ENCODE data around the gene NBEAL2. TPM values are rescaled to one million over a fixed set of nuclear protein-coding genes. Genes with fewer than 3 reads are reported as not detected.

The NBEAL2 gene
- total RNA-seq, 4 donors from 2014 or later = 12.3 to 23.2 (median 20.4) TPM

DNA sequence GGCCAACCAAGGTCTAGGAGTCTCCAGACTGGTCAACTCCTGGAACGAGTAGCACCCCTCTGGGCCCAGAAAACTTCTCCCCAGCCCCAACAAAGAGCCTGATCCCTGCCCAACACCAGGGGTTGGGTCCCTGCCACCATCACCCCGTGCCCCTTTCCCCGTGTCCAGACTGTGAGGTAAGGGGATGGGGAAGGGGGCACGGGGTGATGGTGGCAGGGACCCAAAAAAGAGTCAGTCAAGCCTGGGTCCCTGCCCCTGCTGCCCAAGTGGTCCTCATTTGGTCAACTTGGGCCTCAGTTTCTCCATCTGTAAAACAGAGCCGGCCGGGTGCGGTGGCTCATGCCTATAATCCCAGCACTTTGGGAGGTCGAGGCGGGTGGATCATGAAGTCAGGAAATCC lies 1.1 kb upstream of the NBEAL2 start:
- WGBS, 2 donors (ENCODE audit: low coverage in 1 of 2) = 77 to 100% methylated on average over 1 to 3 of the region's 9 CpGs
- Histone ChIP-seq H3K4me1 (peaks cover 0 to 68% (median 37%) of the 10 kb centered on the region in 3 donors), H3K27ac (peak overlapping the region in 3 of 4 donors; percentile 88 to 97 (median 89)), H3K36me3 (no peaks in the 10 kb centered on the region), H3K27me3 (no peaks in the 10 kb centered on the region), H3K9me3 (no peaks in the 10 kb centered on the region), H3K4me3 (peak overlapping the region in 1 of 2 donors; percentile 73)
- no peak for TF ChIP-seq POLR2A (IDR thresholded peaks at IDR 0.05)
- TF ChIP-seq, protein P1, sequence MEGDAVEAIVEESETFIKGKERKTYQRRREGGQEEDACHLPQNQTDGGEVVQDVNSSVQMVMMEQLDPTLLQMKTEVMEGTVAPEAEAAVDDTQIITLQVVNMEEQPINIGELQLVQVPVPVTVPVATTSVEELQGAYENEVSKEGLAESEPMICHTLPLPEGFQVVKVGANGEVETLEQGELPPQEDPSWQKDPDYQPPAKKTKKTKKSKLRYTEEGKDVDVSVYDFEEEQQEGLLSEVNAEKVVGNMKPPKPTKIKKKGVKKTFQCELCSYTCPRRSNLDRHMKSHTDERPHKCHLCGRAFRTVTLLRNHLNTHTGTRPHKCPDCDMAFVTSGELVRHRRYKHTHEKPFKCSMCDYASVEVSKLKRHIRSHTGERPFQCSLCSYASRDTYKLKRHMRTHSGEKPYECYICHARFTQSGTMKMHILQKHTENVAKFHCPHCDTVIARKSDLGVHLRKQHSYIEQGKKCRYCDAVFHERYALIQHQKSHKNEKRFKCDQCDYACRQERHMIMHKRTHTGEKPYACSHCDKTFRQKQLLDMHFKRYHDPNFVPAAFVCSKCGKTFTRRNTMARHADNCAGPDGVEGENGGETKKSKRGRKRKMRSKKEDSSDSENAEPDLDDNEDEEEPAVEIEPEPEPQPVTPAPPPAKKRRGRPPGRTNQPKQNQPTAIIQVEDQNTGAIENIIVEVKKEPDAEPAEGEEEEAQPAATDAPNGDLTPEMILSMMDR (IDR thresholded peaks at IDR 0.05) = no peak
- TF ChIP-seq POLR2AphosphoS5 (IDR thresholded peaks at IDR 0.05) = no peak
- TF ChIP-seq EP300 (IDR thresholded peaks at IDR 0.05) = no peak
- no peak for ATAC-seq

DNA sequence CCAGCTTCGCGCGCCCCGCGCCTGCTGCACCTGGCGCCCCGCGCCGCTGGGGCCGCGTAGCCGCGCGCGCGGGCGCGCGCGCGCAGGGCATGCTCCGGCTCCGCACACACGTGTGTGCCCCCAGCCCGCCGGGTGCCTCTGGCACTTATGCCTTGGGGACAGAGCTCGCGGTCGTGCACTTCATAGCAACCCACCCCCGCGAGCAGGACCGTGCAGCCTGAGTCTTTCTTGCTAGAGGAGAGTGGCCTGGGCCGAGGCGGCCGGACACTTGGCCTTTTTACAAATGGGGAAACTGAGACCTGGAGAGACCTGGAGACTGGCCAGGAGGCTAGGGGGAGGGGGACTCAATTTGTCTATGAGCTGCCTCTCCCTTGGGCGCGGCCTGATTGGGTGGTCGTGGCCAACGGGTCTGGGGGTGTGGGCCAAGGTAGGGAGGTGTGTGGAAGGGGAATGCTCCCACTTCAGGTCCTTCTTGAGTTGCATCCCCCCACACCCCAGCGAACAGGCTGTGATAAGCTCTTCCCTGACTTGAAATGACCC lies 562 bp downstream of the NBEAL2 start:
- H3K27me3 ChIP-seq = no peaks in the 10 kb centered on the region
- H3K4me3 ChIP-seq = peak overlapping the region; percentile 73 to 80
- H3K4me1 ChIP-seq = peaks cover 0 to 52% (median 28%) of the 10 kb centered on the region in 3 donors
- H3K9me3 ChIP-seq = no peaks in the 10 kb centered on the region
- H3K36me3 ChIP-seq = no peaks in the 10 kb centered on the region
- WGBS, 2 donors (ENCODE audit: low coverage in 1 of 2) = 8% methylated on average over 4 of the region's 40 CpGs; no CpG with 5 or more reads in 1 of the 2 donors
- TF ChIP-seq EP300 (IDR thresholded peaks at IDR 0.05) (no peak), POLR2A (IDR thresholded peaks at IDR 0.05) (no peak), POLR2AphosphoS5 (IDR thresholded peaks at IDR 0.05) (no peak)
- TF ChIP-seq, protein P1 (IDR thresholded peaks at IDR 0.05) = no peak
- ATAC-seq = no peak
- H3K27ac ChIP-seq = peak overlapping the region in 3 of 4 donors; percentile 88 to 97 (median 89)

DNA sequence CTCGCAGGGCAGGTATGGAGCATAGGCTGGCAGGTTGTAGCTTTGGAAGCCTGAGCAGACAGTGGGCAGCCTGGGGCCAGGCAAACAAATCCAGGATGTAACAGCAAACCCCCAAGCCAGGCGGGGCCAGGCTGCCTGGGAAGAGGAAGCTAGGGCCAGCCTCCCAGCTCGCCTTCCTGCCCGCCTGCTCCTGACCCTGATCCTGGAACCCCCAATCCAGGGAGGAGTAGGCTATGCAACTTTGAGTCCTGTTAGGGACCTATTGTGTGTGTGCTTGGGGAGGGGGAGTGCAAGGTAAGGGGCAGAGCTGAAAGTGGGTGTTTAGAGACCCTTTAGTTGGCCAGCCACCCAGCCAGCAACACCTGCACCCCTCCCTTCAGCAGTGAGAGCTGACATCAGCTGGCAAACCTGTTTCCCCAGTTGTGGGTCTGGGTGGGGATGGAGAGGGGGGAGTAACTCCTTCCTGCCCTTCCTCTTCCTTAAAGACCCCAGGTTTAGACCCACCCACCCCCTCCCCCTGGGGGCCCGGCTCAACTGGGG lies 2.5 kb downstream of the NBEAL2 start:
- Histone ChIP-seq H3K27ac (peak overlapping the region in 3 of 4 donors; percentile 12 to 47 (median 47)), H3K9me3 (no peaks in the 10 kb centered on the region), H3K27me3 (no peaks in the 10 kb centered on the region), H3K4me1 (peaks cover 0 to 47% (median 20%) of the 10 kb centered on the region in 3 donors), H3K36me3 (no peaks in the 10 kb centered on the region), H3K4me3 (peak overlapping the region in 1 of 2 donors; percentile 12)
- 95% methylated on average over 3 of the region's 5 CpGs; no CpG with 5 or more reads in 1 of the 2 donors for WGBS, 2 donors (ENCODE audit: low coverage in 1 of 2)
- ATAC-seq = no peak
- TF ChIP-seq, protein P1 (IDR thresholded peaks at IDR 0.05) = no peak

DNA sequence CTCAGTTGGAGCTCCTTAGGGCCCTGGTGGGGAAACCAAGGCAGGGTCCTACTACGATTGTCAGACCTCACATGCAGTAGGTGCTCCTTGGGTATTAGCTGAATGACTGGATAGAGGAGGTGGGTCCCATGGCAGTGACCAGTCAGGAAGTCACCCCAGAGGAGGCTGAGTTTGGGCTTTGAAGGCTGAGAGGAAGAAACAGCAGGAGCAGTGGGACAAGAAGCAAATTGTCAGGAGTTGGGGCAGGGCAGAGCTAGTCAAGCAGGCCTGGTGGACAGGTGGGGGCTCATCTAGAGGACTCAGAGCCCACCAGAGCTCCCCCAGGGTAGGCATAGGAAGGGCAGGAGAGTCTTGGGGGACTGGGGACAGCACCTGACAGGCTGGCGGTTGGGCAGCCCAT lies 3.1 kb downstream of the NBEAL2 start:
- peak overlapping the region in 3 of 4 donors; percentile 12 to 47 (median 47) for H3K27ac ChIP-seq
- no peak overlapping the region for H3K4me3 ChIP-seq
- TF ChIP-seq EP300 (IDR thresholded peaks at IDR 0.05) (no peak), POLR2AphosphoS5 (IDR thresholded peaks at IDR 0.05) (no peak), POLR2A (IDR thresholded peaks at IDR 0.05) (no peak)
- TF ChIP-seq, protein P1 (IDR thresholded peaks at IDR 0.05) = no peak
- ATAC-seq = no peak
- peaks cover 0 to 47% (median 18%) of the 10 kb centered on the region in 3 donors for H3K4me1 ChIP-seq
- 100% methylated on average over 1 of the region's 2 CpGs; no CpG with 5 or more reads in 1 of the 2 donors for WGBS, 2 donors (ENCODE audit: low coverage in 1 of 2)
- H3K36me3 ChIP-seq = no peaks in the 10 kb centered on the region
- no peaks in the 10 kb centered on the region for H3K9me3 ChIP-seq
- H3K27me3 ChIP-seq = no peaks in the 10 kb centered on the region
